ENCODE results near the gene TRIM14. TPM values are rescaled to one million over a fixed set of nuclear protein-coding genes. Genes with fewer than 3 reads are reported as not detected.

The TRIM14 gene
- total RNA-seq, 3 donors from 2014 or later (not counting 1 experiment from before 2014, with no cell fraction given): 45.1 to 66.5 (median 65.3) TPM

- no peaks in the 10 kb centered on the region for H3K9me3 ChIP-seq (ENCODE audit: control insufficient read depth, insufficient read depth, low read length)
- peaks cover 0 to 3% of the 10 kb centered on the region in 2 donors for H3K4me1 Mint-ChIP-seq
- ATAC-seq (no peak), DNase-seq (no peak)
- intact Hi-C loops (cut with micrococcal nuclease): no loop called here
- no peak overlapping the region for H3K4me3 Mint-ChIP-seq
- H3K36me3 Mint-ChIP-seq: no peaks in the 10 kb centered on the region
- H3K4me1 ChIP-seq (ENCODE audit: control insufficient read depth, insufficient read depth, low read length): peaks cover 5% of the 10 kb centered on the region
- H3K27me3 ChIP-seq (ENCODE audit: control insufficient read depth, insufficient read depth, low read length): no peaks in the 10 kb centered on the region
- no peak overlapping the region for H3K27ac Mint-ChIP-seq
- peaks cover 3% of the 10 kb centered on the region for H3K36me3 ChIP-seq (ENCODE audit: control insufficient read depth, insufficient read depth, low read length)
- H3K4me3 ChIP-seq (ENCODE audit: low read length): no peak overlapping the region
- H3K27ac ChIP-seq (ENCODE audit: low read length): no peak overlapping the region
- H3K9me3 Mint-ChIP-seq: no peaks in the 10 kb centered on the region
- 96% methylated on average over 6 of the region's 6 CpGs for WGBS (ENCODE audit: insufficient coverage)
- TF ChIP-seq CTCF (IDR thresholded peaks at IDR 0.05): no peak
- H3K27me3 Mint-ChIP-seq (ENCODE audit: low read depth in 2 of 2): no peaks in the 10 kb centered on the region
Observed at GRCh38 chr9:98069551-98069950, 49.5 kb downstream of the TRIM14 start.

GRCh38 chr9:98067184-98067583, 51.8 kb downstream of the TRIM14 start:
- peaks cover 8% of the 10 kb centered on the region for H3K36me3 ChIP-seq (ENCODE audit: control insufficient read depth, insufficient read depth, low read length)
- Mint-ChIP-seq H3K4me1 (no peaks in the 10 kb centered on the region), H3K27me3 (ENCODE audit: low read depth in 2 of 2) (no peaks in the 10 kb centered on the region), H3K9me3 (no peaks in the 10 kb centered on the region), H3K4me3 (no peak overlapping the region), H3K27ac (no peak overlapping the region), H3K36me3 (no peaks in the 10 kb centered on the region)
- no peaks in the 10 kb centered on the region for H3K27me3 ChIP-seq (ENCODE audit: control insufficient read depth, insufficient read depth, low read length)
- 100% methylated on average over 2 of the region's 2 CpGs for WGBS (ENCODE audit: insufficient coverage)
- no peak for TF ChIP-seq CTCF (IDR thresholded peaks at IDR 0.05)
- no peak for DNase-seq
- H3K4me1 ChIP-seq (ENCODE audit: control insufficient read depth, insufficient read depth, low read length): no peaks in the 10 kb centered on the region
- intact Hi-C loops (cut with micrococcal nuclease): no loop called here
- no peak overlapping the region for H3K4me3 ChIP-seq (ENCODE audit: low read length)
- no peak for ATAC-seq
- no peaks in the 10 kb centered on the region for H3K9me3 ChIP-seq (ENCODE audit: control insufficient read depth, insufficient read depth, low read length)
- no peak overlapping the region for H3K27ac ChIP-seq (ENCODE audit: low read length)

GRCh38 chr9:98066235-98066634, 52.8 kb downstream of the TRIM14 start:
- Histone ChIP-seq H3K9me3 (ENCODE audit: control insufficient read depth, insufficient read depth, low read length) (no peaks in the 10 kb centered on the region), H3K27me3 (ENCODE audit: control insufficient read depth, insufficient read depth, low read length) (no peaks in the 10 kb centered on the region), H3K36me3 (ENCODE audit: control insufficient read depth, insufficient read depth, low read length) (peaks cover 11% of the 10 kb centered on the region), H3K27ac (ENCODE audit: low read length) (no peak overlapping the region), H3K4me3 (ENCODE audit: low read length) (no peak overlapping the region), H3K4me1 (ENCODE audit: control insufficient read depth, insufficient read depth, low read length) (no peaks in the 10 kb centered on the region)
- H3K9me3 Mint-ChIP-seq: no peaks in the 10 kb centered on the region
- no peaks in the 10 kb centered on the region for H3K36me3 Mint-ChIP-seq
- no peak overlapping the region for H3K4me3 Mint-ChIP-seq
- WGBS (ENCODE audit: insufficient coverage): 100% methylated on average over 1 of the region's 3 CpGs
- ATAC-seq (no peak), DNase-seq (no peak)
- TF ChIP-seq CTCF (IDR thresholded peaks at IDR 0.05): no peak
- H3K27ac Mint-ChIP-seq: no peak overlapping the region
- intact Hi-C loops (cut with micrococcal nuclease): no loop called here
- no peaks in the 10 kb centered on the region for H3K4me1 Mint-ChIP-seq
- H3K27me3 Mint-ChIP-seq (ENCODE audit: low read depth in 2 of 2): no peaks in the 10 kb centered on the region

GRCh38 chr9:98064623-98065392, 54.2 kb downstream of the TRIM14 start:
- DNase-seq: no peak
- ATAC-seq: no peak
- 100% methylated on average over 7 of the region's 8 CpGs for WGBS (ENCODE audit: insufficient coverage)
- Histone ChIP-seq H3K4me1 (ENCODE audit: control insufficient read depth, insufficient read depth, low read length) (no peaks in the 10 kb centered on the region), H3K27me3 (ENCODE audit: control insufficient read depth, insufficient read depth, low read length) (no peaks in the 10 kb centered on the region), H3K27ac (ENCODE audit: low read length) (no peak overlapping the region), H3K4me3 (ENCODE audit: low read length) (no peak overlapping the region), H3K9me3 (ENCODE audit: control insufficient read depth, insufficient read depth, low read length) (no peaks in the 10 kb centered on the region), H3K36me3 (ENCODE audit: control insufficient read depth, insufficient read depth, low read length) (peaks cover 13% of the 10 kb centered on the region)
- no peak for TF ChIP-seq CTCF (IDR thresholded peaks at IDR 0.05)
- no peak overlapping the region for H3K27ac Mint-ChIP-seq
- intact Hi-C loops (cut with micrococcal nuclease): no loop called here
- no peaks in the 10 kb centered on the region for H3K4me1 Mint-ChIP-seq
- no peak overlapping the region for H3K4me3 Mint-ChIP-seq
- no peaks in the 10 kb centered on the region for H3K36me3 Mint-ChIP-seq
- H3K27me3 Mint-ChIP-seq (ENCODE audit: low read depth in 2 of 2): no peaks in the 10 kb centered on the region
- no peaks in the 10 kb centered on the region for H3K9me3 Mint-ChIP-seq
